ENCODE measurements around the gene SPTAN1. TPM values are rescaled to one million over a fixed set of nuclear protein-coding genes. Genes with fewer than 3 reads are reported as not detected.

Gene SPTAN1
- total RNA-seq, 3 donors from 2014 or later (not counting 1 experiment from before 2014, with no cell fraction given): 301 to 420 (median 400) TPM

DNA sequence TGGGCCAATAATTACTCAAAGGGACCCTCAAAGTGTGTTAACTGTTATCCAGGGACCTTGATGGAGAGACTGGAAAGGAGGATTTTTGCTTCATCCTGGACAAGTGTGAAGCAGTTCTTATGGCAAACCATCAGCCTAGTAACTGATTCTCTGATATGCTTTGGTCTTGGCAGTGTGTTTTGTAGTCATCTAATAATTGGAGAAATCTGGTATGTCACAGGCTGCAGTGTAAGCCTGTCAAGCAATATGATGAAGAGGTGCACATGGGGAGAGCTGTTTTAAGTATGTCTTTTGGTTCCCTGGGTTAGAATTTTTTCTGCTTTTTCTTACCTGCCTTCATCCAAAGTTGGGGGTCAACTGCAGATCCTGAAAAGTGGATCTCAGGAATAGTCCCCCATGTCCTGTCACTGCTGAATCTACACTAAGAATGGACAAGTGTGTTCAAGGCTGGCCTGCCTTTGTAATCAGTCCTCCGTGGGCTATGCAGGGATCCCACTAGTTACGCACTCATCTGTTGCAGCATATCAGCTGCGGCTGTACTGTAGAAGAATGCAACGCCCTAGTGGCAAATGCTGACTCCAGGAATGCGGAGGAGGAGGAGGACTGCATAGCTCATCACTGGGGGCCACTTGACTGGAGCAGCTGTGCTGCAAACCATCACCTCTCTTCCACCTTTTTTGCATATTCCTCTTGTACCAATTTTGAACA is 1.9 kb downstream of the SPTAN1 start:
- TF ChIP-seq, protein P1, sequence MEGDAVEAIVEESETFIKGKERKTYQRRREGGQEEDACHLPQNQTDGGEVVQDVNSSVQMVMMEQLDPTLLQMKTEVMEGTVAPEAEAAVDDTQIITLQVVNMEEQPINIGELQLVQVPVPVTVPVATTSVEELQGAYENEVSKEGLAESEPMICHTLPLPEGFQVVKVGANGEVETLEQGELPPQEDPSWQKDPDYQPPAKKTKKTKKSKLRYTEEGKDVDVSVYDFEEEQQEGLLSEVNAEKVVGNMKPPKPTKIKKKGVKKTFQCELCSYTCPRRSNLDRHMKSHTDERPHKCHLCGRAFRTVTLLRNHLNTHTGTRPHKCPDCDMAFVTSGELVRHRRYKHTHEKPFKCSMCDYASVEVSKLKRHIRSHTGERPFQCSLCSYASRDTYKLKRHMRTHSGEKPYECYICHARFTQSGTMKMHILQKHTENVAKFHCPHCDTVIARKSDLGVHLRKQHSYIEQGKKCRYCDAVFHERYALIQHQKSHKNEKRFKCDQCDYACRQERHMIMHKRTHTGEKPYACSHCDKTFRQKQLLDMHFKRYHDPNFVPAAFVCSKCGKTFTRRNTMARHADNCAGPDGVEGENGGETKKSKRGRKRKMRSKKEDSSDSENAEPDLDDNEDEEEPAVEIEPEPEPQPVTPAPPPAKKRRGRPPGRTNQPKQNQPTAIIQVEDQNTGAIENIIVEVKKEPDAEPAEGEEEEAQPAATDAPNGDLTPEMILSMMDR (IDR thresholded peaks at IDR 0.05): no peak
- Histone ChIP-seq H3K4me3 (ENCODE audit: low read length) (no peak overlapping the region), H3K9me3 (ENCODE audit: control insufficient read depth, insufficient read depth, low read length) (no peaks in the 10 kb centered on the region), H3K27me3 (ENCODE audit: control insufficient read depth, insufficient read depth, low read length) (no peaks in the 10 kb centered on the region), H3K27ac (ENCODE audit: low read length) (no peak overlapping the region), H3K36me3 (ENCODE audit: control insufficient read depth, insufficient read depth, low read length) (no peaks in the 10 kb centered on the region), H3K4me1 (ENCODE audit: control insufficient read depth, insufficient read depth, low read length) (peaks cover 37% of the 10 kb centered on the region)
- H3K9me3 Mint-ChIP-seq: no peaks in the 10 kb centered on the region
- no peaks in the 10 kb centered on the region for H3K27me3 Mint-ChIP-seq (ENCODE audit: low read depth in 2 of 2)
- no peak for ATAC-seq
- WGBS (ENCODE audit: insufficient coverage): 70% methylated on average over 5 of the region's 5 CpGs
- peak in 1 of 2 donors; percentile 49 for DNase-seq
- no peak overlapping the region for H3K4me3 Mint-ChIP-seq
- intact Hi-C loops (cut with micrococcal nuclease): no loop called here
- no peak overlapping the region for H3K27ac Mint-ChIP-seq
- peaks cover 50 to 52% of the 10 kb centered on the region in 2 donors for H3K4me1 Mint-ChIP-seq
- H3K36me3 Mint-ChIP-seq: no peaks in the 10 kb centered on the region

DNA sequence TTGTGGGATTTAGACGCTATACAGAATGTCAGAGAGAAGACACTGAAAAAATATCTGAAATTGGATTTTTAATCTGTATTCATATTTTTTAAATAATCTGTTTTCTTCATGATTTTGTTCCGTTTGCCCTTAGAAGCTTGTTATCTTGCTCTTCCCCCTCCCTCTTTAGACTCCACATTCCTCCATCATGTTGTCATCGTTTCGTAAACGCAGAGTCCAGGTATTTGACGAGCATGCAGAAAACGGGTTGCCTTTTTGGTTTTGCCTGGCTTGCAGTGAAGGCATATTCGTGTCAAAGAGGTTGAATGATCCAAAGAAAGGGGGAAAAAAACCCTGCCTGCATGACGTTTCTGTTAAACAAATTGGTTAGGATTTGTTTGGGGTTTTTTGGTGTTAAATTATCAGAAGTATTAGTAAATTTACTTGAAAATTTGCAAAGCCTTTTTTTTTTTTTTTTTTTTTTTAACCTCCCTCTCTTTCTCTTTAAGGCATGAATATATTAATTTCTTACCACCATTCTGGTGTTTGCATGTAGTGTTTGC is 2.9 kb downstream of the SPTAN1 start:
- intact Hi-C loops (cut with micrococcal nuclease): no loop called here
- Histone ChIP-seq H3K4me3 (ENCODE audit: low read length) (no peak overlapping the region), H3K27me3 (ENCODE audit: control insufficient read depth, insufficient read depth, low read length) (no peaks in the 10 kb centered on the region), H3K27ac (ENCODE audit: low read length) (no peak overlapping the region), H3K4me1 (ENCODE audit: control insufficient read depth, insufficient read depth, low read length) (peaks cover 34% of the 10 kb centered on the region), H3K36me3 (ENCODE audit: control insufficient read depth, insufficient read depth, low read length) (no peaks in the 10 kb centered on the region), H3K9me3 (ENCODE audit: control insufficient read depth, insufficient read depth, low read length) (no peaks in the 10 kb centered on the region)
- TF ChIP-seq, protein P1 (IDR thresholded peaks at IDR 0.05): no peak
- Mint-ChIP-seq H3K4me3 (no peak overlapping the region), H3K27ac (no peak overlapping the region), H3K36me3 (no peaks in the 10 kb centered on the region), H3K9me3 (no peaks in the 10 kb centered on the region), H3K4me1 (peaks cover 42% of the 10 kb centered on the region in 2 donors), H3K27me3 (ENCODE audit: low read depth in 2 of 2) (no peaks in the 10 kb centered on the region)
- DNase-seq: no peak
- WGBS (ENCODE audit: insufficient coverage): 89% methylated on average over 8 of the region's 9 CpGs
- no peak for ATAC-seq

DNA sequence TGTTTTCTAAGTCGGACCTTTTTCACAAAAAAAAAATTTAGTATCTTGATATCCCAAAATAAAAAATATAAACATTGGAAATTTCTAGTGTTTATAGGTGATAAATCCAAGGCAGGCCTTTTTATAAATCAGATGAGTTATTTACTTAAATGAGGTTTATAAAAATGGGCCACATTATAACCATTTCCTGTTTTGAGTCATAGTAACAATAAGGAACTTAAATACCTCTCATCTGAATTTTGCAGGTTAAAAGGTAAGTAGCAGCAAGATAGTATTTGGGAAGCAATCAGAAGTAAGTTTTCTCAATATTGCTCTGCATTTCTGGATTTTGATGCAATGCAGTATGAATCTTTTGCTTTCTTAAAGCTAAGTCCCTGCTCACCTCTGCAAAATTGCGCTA is 3.9 kb downstream of the SPTAN1 start:
- WGBS (ENCODE audit: insufficient coverage): 100% methylated on average over 1 of the region's 2 CpGs
- Mint-ChIP-seq H3K9me3 (no peaks in the 10 kb centered on the region), H3K36me3 (no peaks in the 10 kb centered on the region), H3K27ac (no peak overlapping the region), H3K4me3 (peak overlapping the region; percentile 37), H3K4me1 (peaks cover 32% of the 10 kb centered on the region in 2 donors), H3K27me3 (ENCODE audit: low read depth in 2 of 2) (no peaks in the 10 kb centered on the region)
- no peak for ATAC-seq
- TF ChIP-seq, protein P1 (IDR thresholded peaks at IDR 0.05): no peak
- Histone ChIP-seq H3K4me1 (ENCODE audit: control insufficient read depth, insufficient read depth, low read length) (peaks cover 24% of the 10 kb centered on the region), H3K27me3 (ENCODE audit: control insufficient read depth, insufficient read depth, low read length) (no peaks in the 10 kb centered on the region), H3K9me3 (ENCODE audit: control insufficient read depth, insufficient read depth, low read length) (no peaks in the 10 kb centered on the region), H3K4me3 (ENCODE audit: low read length) (no peak overlapping the region), H3K36me3 (ENCODE audit: control insufficient read depth, insufficient read depth, low read length) (no peaks in the 10 kb centered on the region), H3K27ac (ENCODE audit: low read length) (no peak overlapping the region)
- DNase-seq: peak in 1 of 2 donors; percentile 20
- intact Hi-C loops (cut with micrococcal nuclease): no loop called here
